HG02678 (cell line): ENCODE data around the gene C10orf67.
A peak's percentile ranks its signal among the peaks of the same experiment; 100 is the strongest.
"Not testable (repeated sequence)": the region's sequence is repeated elsewhere in the genome, so short reads cannot be mapped to it uniquely, and the experiment has no call there.

ENCODE experiments used
- ATAC-seq: cut with Tn5 transposase; IDR thresholded peaks from one replicate; pipeline ENCODE4 v1.9.1; 2021; ENCODE audit warnings: mild to moderate bottlenecking, moderate library complexity; ENCODE audit not compliant: unreplicated experiment

The C10orf67 gene

DNA sequence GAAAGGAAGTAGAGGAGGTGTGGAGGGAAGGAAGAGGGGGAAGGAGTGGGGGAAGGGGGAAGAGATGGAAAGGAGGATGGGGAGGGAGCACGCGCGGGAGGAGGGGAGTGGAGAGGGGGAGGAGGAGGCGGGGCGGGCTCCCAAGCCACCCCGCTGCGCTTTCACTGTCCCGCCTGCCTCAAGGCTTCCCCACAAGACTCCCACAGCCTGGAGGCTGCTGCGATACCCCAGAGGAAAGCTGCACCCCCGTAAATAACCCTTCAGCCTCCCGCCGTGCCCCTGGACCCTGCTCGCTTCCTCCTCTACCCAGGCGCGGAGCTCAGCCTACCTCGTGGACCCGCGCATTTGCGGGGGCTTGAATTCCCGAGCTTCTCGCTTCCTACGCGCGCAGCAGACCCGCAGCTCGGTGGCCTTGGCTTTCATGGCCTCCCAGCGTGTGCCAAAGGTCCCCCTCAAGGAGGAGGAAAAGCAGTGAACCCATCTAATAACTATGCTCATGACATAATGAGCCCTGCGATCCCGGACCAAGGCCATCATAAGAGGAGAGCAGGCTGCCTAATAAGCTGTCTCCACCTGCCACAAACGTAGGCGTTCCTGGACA is at the start of gene C10orf67:
TSS of gene C10orf67 (minus strand) at position 557 of the 601 bp plus-strand sequence. CDS start at position 534, 23 bp downstream.
- ATAC-seq: peak; percentile 46

- ATAC-seq: no peak
Observed at GRCh38 chr10:23391821-23392220, 47.2 kb upstream of the C10orf67 start.

DNA sequence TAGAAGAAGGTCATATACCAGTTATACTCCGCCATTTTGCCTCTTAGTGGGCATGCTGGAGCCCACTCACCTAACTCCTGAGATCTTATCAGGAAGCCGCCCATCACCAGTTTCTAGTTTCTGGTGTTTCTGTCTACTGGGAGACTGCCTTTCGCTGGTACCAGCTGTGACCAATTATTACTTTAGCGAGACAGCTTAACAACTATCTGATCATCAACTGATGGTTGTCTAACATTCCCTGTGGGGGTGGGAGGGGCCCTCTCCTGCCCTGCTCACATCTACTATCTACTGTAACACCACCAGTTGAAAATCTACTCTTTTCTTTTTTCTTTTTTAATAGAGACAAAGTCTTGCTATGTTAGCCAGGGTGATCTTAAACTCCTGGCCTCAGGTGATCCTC is 46.2 kb upstream of the C10orf67 start:
- ATAC-seq: no peak

DNA sequence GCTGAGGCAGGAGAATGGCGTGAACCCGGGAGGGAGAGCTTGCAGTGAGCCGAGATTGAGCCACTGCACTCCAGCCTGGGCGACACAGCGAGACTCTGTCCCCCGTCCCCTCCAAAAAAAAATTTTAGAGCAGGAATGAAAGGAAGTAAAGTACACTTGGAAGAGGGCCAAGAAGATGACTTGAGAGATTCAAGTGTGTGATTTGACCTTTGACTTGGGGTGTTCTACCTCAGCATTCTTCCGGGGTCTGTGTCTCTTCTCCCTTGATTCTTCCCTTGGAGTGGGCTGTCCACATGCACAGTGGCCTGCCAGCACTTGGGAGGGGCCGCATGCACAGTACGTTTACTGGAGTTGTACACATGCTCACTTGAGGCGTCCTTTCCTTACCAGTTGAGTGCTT is 45.8 kb upstream of the C10orf67 start:
- not testable (repeated sequence) for ATAC-seq

DNA sequence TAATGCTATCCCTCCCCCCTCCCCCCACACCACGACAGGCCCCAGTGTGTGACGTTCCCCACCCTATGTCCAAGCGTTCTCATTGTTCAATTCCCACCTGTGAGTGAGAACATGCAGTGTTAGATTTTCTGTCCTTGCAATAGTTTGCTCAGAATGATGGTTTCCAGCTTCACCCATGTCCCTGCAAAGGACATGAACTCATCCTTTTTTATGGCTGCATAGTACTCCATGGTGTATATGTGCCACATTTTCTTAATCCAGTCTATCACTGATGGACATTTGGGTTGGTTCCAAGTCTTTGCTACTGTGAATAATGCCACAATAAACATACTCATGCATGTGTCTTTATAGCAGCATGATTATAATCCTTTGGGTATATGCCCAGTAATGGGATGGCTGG is 42.9 kb upstream of the C10orf67 start:
- not testable (repeated sequence) for ATAC-seq

DNA sequence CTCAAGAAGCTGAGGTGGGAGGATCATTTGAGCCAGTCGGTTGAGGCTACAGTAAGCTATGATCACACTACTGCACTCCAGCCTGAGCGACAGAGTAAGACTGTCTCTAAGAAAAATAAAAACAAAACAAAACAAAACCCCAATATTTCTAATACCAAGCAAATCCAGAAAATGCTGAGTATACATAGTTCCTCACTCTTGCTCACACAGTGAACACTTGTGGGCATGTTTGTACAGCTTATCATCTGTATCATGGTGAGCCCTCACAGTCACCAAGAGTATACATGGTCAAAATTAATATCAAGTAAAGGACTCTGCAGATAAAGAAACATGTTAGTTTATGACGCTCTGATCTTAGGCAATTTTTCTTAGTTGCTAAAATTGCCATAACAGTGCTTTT is 41.5 kb upstream of the C10orf67 start:
- no peak for ATAC-seq

GRCh38 chr10:23384364-23384763 is 39.8 kb upstream of the C10orf67 start:
- ATAC-seq: no peak

DNA sequence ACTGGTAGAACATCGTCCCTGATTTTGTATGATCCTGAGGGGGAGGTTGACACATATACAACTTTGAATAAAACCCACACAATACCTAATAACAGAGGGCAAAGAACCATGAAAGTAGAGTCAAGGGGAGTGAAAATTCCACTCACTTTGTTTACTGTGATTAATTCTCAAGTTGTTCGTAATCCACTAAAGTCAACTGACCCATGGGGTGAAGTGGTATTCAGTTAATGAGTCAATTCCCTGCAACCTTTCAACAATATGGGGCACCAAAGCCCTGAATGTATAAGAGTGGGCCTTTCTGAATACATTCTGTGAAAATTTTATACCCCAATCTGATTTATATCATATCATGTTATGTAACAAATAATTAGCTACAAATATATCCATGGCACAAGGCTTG is 39.0 kb upstream of the C10orf67 start:
- no peak for ATAC-seq

DNA sequence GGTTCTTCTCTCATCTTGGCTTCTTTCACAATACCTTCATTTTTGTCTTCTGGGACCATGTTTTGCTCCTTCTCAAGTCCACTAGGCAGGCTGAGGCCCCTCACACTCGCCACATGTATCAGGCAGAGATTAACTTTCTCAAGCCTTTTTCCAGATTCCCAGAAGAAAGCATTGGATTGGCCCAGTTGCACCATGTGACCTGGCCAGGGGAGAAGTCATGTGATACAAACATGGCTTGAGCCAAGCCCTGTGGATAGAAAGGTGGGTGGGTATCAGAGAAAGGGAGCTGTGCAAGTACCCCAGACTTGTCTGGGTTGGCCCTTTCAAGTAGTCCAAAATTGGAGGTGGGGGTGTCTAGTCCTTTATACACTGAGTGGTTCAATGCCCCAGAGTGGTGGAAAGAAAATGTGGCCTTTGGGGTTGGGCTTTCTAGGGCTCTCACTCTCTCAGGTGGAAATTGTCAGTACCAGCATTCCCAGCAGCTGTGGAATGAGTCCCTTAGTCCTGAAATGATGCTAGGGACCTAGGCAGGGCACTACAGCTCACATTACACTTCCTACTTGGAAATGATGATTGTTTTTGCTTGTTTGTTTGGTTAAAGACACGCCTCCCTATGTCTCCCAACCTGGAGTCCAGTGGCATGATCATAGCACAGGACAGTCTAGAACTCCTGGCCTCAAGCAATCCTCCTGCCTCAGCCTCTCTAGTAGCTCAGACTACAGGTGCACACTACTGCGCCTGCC is 36.9 kb upstream of the C10orf67 start:
- no peak for ATAC-seq

GRCh38 chr10:23379686-23380085 is 35.1 kb upstream of the C10orf67 start:
- ATAC-seq: no peak

DNA sequence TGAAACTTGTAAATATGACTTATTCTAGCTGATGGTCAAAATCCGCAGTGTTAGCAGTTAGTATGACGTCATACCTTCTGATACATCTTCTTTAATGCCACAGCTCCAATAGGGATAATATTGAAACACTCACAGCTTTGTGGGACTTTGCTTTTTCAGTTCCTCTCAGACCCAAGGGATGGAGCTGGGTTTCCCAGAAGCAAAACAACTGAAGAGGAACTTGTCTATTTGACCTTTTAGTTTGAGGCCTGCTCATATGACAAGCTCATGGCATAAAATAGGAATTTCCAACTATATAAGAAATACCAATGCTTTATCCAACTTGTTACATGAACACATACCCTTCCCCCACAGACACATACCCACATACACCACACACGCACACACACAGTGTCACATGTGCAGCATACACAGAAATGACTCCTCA is 31.6 kb upstream of the C10orf67 start:
- no peak for ATAC-seq

GRCh38 chr10:23375366-23375765 is 30.8 kb upstream of the C10orf67 start:
- ATAC-seq: no peak

DNA sequence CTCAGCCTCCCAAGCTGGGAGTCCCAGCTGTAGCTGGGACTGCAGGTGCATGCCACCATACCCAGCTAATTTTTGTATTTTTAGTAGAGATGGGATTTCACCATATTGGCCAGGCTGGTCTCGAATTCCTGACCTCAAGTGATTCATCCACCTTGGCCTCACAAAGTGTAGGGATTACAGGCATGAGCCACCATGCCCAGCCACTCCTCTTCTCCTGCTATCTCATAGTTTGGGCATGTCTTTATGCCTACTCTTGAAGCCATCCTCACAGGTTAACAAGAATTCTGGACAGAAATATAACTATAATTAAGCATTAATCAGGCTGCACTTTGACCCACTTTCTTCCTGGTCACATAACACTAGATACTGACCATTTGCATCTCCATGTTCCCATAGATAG is 28.6 kb upstream of the C10orf67 start:
- ATAC-seq: no peak

- no peak for ATAC-seq
Observed at GRCh38 chr10:23371073-23371472, 26.5 kb upstream of the C10orf67 start.

DNA sequence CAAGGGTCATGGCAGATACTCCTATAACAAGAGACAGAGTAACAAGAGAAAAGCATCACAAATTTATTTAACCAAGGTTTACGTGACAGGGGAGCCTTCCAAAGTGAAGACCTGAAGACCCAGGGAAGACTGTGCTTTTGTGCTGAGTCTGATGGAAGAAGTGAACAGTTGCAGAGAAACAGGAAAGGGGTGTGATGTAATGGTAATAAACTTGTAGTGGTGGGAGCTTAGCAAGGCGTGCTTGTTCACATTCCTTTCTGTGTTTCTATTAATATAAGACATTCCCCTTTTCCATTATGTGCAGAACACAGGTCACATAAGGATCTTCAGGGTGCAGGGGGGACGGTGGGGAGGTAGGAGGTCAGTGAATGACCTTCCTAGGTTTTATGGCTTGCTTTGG is 25.5 kb upstream of the C10orf67 start:
- ATAC-seq: no peak

- peak; percentile 79 for ATAC-seq
Observed at GRCh38 chr10:23368816-23369640, 24.4 kb upstream of the C10orf67 start.

GRCh38 chr10:23367896-23368595 is 23.4 kb upstream of the C10orf67 start:
- no peak for ATAC-seq

DNA sequence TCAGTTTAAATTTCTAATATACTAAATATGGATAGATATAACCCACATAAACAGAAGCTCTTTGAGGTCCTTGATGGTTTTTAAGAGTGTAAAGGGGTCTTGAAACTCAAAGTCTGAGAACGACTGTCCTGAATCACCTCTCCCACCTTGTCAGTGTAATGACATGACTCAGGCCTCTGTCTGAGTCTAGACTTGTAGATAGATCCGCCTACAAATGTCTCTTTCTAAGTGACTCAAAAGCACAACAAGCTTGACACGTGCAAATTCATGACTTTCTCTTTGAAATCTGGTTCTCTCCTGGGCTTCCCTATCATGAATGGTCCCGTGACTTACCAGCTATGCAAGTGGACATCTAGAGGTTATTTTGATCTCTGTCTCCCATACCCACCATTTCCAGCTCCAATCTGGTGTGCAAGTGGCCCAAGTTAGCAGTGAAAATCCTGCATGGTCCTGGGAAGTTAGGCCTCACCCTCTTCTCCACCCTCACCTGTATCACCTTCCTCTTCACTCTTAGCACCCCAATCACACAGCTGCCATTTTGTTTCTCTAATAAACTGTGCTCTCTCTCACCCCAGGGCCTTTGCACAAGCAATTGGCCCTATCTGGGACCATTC is 20.9 kb upstream of the C10orf67 start:
- ATAC-seq: peak; percentile 33

GRCh38 chr10:23364378-23364777 is 19.8 kb upstream of the C10orf67 start:
- ATAC-seq: peak; percentile 18

- no peak for ATAC-seq
Observed at GRCh38 chr10:23363793-23364135, 19.2 kb upstream of the C10orf67 start.
